K562 (cell line): ENCODE results near the gene SETD5. TPM values are rescaled to one million over a fixed set of nuclear protein-coding genes. Genes with fewer than 3 reads are reported as not detected.

Source experiments
- ATF4 ChIP-seq: fragments of 450-650 bp; formaldehyde crosslinking; IDR thresholded peaks from 2 replicates; pipeline ENCODE4 v1.4.0; 2022; ENCODE audit warnings: mild to moderate bottlenecking, moderate library complexity
- DPF2 ChIP-seq: fragments of 450-650 bp; IDR thresholded peaks from 2 replicates; pipeline ENCODE4 v1.6.1; 2016
- E2F5 ChIP-seq: sonication (generic); formaldehyde crosslinking; IDR thresholded peaks from 2 replicates; pipeline ENCODE4 v1.8.0; 2022; ENCODE audit warnings: mild to moderate bottlenecking, missing genetic modification reagents
- GTF2F1 ChIP-seq: IDR thresholded peaks from 2 replicates; pipeline ENCODE4 v1.6.1; 2011; ENCODE audit warnings: low read depth, low read length, improper control_type of control experiment
- HDAC6 ChIP-seq: IDR thresholded peaks from 2 replicates; pipeline ENCODE4 v1.6.1; 2012; ENCODE audit warnings: low read depth, mild to moderate bottlenecking, control low read depth, inconsistent platforms, low read length, moderate library complexity
- HSF4 ChIP-seq: fragments of 250-450 bp; sonication (Bioruptor Pico); IDR thresholded peaks from 2 replicates; pipeline ENCODE4 v2.1.2; 2022; ENCODE audit warnings: mild to moderate bottlenecking, moderate library complexity, borderline replicate concordance
- NCOA4 ChIP-seq: fragments of 450-650 bp; IDR thresholded peaks from 2 replicates; pipeline ENCODE4 v1.6.1; 2018; ENCODE audit warnings: mild to moderate bottlenecking; ENCODE audit not compliant: partially characterized antibody
- SMARCA4 ChIP-seq: fragments of 450-650 bp; IDR thresholded peaks from 2 replicates; pipeline ENCODE4 v1.6.1; 2016
- TCF7L2 ChIP-seq: fragments of 150-350 bp; IDR thresholded peaks from 2 replicates; pipeline ENCODE4 v1.6.1; 2016; ENCODE audit warnings: low read depth, mild to moderate bottlenecking, low read length, moderate library complexity
- YY1 ChIP-seq, 3 experiments: IDR thresholded peaks; 2 replicates each; pipeline ENCODE4 v1.6.1; 2011; ENCODE audit warnings: low read length in 2 of 3, mild to moderate bottlenecking in 2 of 3, moderate library complexity in 2 of 3, borderline replicate concordance in 1 of 3, control low read depth in 1 of 3, low read depth in 1 of 3; ENCODE audit not compliant: insufficient read depth in 3 of 3, insufficient replicate concordance in 2 of 3, control insufficient read depth in 1 of 3, insufficient read length in 1 of 3; ENCODE audit errors: extremely low read depth in 1 of 3
- ZBTB1 ChIP-seq: sonication (generic); formaldehyde crosslinking; IDR thresholded peaks from 2 replicates; pipeline ENCODE4 v1.8.1; 2023; ENCODE audit warnings: missing genetic modification reagents, low read depth, mild to moderate bottlenecking, borderline replicate concordance
- ZBTB33 ChIP-seq: sonication (generic); formaldehyde crosslinking; IDR thresholded peaks from 2 replicates; pipeline ENCODE4 v1.8.1; 2023; ENCODE audit warnings: mild to moderate bottlenecking, missing genetic modification reagents
- ZHX1 ChIP-seq: fragments of 150-350 bp; conservative IDR thresholded peaks from 2 replicates; pipeline ENCODE4 v1.6.1; 2014; ENCODE audit warnings: low read length
- ZNF165 ChIP-seq: fragments of 250-450 bp; sonication (Bioruptor Pico); IDR thresholded peaks from 2 replicates; pipeline ENCODE4 v1.4.0; 2020; ENCODE audit warnings: borderline replicate concordance
- ZNF561 ChIP-seq: fragments of 450-650 bp; formaldehyde crosslinking; conservative IDR thresholded peaks from 2 replicates; pipeline ENCODE4 v1.4.0; 2020; ENCODE audit warnings: mild to moderate bottlenecking, moderate library complexity
- ZNF655 ChIP-seq: fragments of 250-450 bp; sonication (Bioruptor Pico); IDR thresholded peaks from 2 replicates; pipeline ENCODE4 v1.5.0; 2021
- polyA plus RNA-seq, 8 experiments: library from polyadenylated mRNA; depleted of rRNA in 4 of 8; stranded (reverse) in 5 of 8; unstranded in 3 of 8; fragments of >200 nt; fragmentation: Nextera tagmentation in 2 of 8; fragmentation: Illumina TruSeq in 1 of 8; extraction: Ambion mirVana in 2 of 8; extraction: Trizol in 1 of 8; gene quantifications; 2 replicates each; pipeline versions ENCODE4 v1.2.1 to v1.2.3, GENCODE V29; 2011 to 2014; ENCODE audit warnings: inconsistent platforms in 1 of 8, missing spikeins in 1 of 8
- total RNA-seq, 7 experiments: library from RNA; depleted of rRNA in 6 of 7; stranded (reverse); fragments of >200 nt in 6 of 7; fragmentation: Illumina TruSeq in 2 of 7; extraction: Trizol in 2 of 7; gene quantifications; 2 replicates each; pipeline versions ENCODE4 v1.2.1 to v1.2.3, GENCODE V29; 2011 to 2021; ENCODE audit warnings: low replicate concordance in 1 of 7

The SETD5 gene
- total and polyA plus RNA-seq, 9 of the 15 experiments (the other 6 are each of a cell fraction or from before 2014, with no cell fraction given), result 20.8 to 135 (median 87.2) TPM

GRCh38 chr3:9362731-9363530 is 34.5 kb upstream of the SETD5 start, which contains the start of gene THUMPD3 (continued):
- TF ChIP-seq DPF2 (peak; percentile 72), ZNF655 (CRISPR knock-in tag) (no peak), SMARCA4 (peak; percentile 58; the same call in 1 of the 2 replicates), ZNF561 (CRISPR knock-in tag) (no peak), ZHX1 (no peak), YY1 (IDR thresholded peaks at IDR 0.05; ENCODE audit: borderline replicate concordance in 1 of 3, control insufficient read depth in 1 of 3, extremely low read depth in 1 of 3, insufficient read depth in 3 of 3, insufficient read length in 1 of 3, insufficient replicate concordance in 2 of 3, low read depth in 1 of 3, low read length in 2 of 3) (peak in 2 of 3 experiments; percentile 86 to 88), NCOA4 (no peak), ZNF165 (CRISPR knock-in tag) (no peak), ATF4 (no peak), ZBTB1 (CRISPR knock-in tag) (peak; percentile 82), HSF4 (CRISPR knock-in tag) (no peak), TCF7L2 (no peak), ZBTB33 (CRISPR knock-in tag) (peak; percentile 81), HDAC6 (no peak), E2F5 (CRISPR knock-in tag) (peak; percentile 21; the same call in 1 of the 2 replicates), GTF2F1 (peak; percentile 87; the same call in 1 of the 2 replicates)
